Mucosa of gallbladder (tissue), 1 donor: ENCODE data around the gene TNRC18. TPM values are rescaled to one million over a fixed set of nuclear protein-coding genes. Genes with fewer than 3 reads are reported as not detected.
"Not testable (repeated sequence)": the region's sequence is repeated elsewhere in the genome, so short reads cannot be mapped to it uniquely, and the experiment has no call there.

Experiments used
- DNase-seq: peaks from one replicate; pipeline ENCODE4 v3.0.0-alpha.2; 2020; ENCODE audit warnings: low spot score
- total RNA-seq: library from RNA; stranded (reverse); gene quantifications from one replicate; pipeline ENCODE4 v1.2.1, GENCODE V29; 2021
- donor health status: DM: no; HTN: no; CAD: no.

Gene TNRC18
- total RNA-seq, 1 donor from 2014 or later = 171 TPM

GRCh38 chr7:5322621-5323410 lies 100.8 kb downstream of the TNRC18 start:
- no peak for DNase-seq

DNA sequence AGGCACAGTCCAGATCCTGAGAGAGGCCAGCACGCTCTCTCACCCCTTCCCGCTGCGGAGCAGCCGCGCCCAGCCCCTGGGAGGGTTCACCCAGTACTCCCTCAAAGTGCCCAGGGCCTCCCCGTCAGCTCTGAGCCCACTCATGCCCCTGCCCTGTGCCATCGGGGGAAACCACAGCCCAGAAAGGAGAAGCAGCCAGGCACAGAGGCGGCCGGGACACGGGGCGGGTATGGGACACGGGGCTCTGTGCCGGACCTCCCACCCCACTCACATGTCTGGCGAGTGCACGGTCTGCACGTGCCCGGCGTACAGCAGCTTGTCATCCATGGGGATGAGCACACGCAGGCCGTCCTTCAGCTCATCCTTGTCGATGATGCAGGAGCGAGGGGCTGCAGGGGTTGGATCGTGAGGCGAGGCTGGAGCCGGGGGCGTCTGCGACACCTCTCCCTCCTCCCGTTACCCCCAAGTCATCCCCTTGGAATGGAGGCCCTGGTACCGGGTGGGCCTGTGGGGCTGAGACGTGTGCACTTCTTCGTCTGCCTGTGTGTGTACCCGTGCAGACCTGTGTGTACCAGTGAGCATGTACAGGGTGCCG lies 102.7 kb downstream of the TNRC18 start:
- no peak for DNase-seq

GRCh38 chr7:5320391-5320790 lies 103.2 kb downstream of the TNRC18 start:
- no peak for DNase-seq

DNA sequence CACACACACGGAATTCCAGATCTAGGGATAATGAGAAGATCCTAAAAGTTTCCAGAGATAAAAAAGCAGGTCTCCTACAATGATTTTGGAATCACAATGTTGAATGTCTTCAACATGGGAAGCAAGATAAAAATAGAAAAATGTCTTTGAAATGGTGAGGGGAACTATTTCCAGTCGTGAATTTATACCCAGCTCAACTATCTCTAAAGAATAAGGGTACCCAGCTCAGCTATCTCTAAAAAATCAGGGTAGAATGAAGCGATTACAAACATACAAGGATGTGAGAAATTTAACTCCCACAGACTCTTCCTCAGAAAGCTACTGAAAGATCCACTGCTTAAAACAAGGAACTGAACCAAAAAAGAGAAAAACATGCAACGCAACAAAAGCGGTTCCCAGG lies 105.0 kb downstream of the TNRC18 start:
- not testable (repeated sequence) for DNase-seq

GRCh38 chr7:5315761-5316160 lies 107.9 kb downstream of the TNRC18 start:
- DNase-seq = no peak

DNA sequence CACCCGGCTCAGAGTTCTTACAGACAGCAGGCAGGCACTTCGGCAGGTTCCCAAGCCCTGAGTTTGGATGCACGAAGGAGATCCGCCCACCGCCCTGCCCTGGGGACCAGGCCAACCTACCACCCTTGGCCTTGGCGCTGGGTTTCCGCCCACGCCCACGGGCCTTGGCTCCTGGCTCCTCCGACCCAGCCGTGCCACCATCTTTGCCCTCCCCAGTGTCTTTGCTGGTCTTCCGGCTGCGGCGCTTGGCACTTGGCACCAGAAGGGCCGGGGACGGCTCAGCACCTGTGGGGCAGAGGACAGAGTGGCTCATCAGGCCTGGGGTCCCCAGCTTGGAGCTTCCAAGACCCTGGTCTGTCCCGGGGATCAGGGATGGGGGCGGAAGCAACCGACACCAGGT lies 108.8 kb downstream of the TNRC18 start:
- DNase-seq = no peak

- DNase-seq = not testable (repeated sequence)
Observed at GRCh38 chr7:5313076-5313885, 110.4 kb downstream of the TNRC18 start.

DNA sequence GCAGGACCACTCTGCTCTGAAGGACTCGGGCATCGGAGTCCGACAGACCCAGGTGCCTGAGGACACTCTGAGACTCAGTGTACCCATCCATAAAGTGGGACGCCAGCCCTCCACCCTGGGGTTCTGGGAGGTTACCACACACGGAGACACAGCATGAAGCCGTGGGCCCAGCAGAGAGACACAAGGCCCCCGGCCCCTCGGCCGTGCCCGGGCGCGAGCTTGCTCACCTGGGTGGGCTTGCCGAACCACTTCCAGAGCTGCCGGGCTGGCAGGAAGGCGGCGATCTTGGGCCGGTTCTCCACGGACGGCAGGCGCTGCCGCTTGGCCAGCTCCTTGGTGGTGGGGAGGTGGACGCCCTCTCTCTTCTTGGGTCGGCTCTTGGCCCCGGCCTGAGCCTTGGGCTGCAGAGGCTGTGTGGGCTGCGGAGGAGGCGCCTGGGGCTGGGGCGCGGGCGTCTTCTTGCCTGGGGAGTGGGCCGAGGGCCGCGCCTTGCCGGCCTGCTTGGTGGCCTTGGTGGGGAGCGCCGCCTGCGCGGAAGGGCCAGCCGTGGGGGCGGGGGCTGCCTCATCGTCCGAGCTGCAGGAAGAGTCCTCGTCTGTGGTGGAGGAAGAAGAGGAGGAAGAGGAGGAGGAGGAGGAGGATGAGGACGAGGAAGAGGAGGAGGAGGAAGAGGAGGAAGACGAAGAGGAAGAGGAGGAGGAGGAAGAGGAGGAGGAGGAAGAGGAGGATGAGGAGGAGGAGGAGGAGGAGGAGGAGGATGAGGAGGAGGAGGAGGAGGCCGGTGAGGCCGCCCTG lies 111.2 kb downstream of the TNRC18 start:
- DNase-seq = not testable (repeated sequence)

DNA sequence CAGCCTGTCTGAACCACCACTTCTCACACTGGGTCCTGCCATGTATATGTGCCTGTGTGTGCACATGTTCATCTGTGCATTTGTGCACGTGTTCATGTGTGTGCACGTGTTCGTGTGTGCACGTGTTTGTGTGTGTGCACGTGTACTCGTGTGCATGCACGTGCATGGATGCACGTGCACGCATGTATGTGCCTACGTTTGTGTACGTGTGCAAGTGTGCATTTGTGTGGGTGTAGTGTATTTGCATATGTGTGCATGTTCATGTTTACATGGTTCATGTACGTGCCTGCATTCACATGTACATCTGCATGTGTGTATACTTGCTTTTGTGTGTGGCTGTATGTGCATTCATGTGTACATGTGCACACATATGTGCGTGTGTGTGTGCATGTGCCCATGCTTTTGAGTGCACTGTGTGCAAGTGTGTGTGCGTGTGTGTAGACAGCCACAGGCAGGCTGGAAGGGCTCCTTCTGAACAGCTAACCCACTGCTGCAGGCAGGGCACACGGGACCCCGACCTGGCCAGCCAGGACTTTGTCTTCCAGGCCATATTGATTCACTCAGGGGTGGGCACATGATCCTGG lies 112.7 kb downstream of the TNRC18 start:
- DNase-seq = no peak

DNA sequence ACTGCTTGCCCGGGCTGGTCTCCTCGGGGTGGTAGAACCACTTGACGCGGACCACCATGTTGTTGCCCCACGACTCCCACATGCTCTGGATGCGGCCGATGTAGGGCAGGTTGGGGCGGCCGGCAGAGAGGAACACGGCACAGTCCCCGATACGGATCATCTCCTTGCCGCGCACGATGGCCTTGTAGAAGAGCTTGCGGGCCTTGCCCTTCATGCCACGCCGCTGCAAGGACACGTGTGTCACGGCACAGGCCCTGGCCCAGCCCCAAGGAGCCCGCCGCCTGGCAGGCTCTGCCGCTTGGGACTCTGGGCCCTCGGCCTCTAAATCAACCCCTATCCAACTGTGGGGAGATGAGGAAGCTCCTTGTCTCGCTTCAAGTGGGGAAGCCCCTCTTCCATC lies 114.5 kb downstream of the TNRC18 start:
- DNase-seq = no peak

- DNase-seq = not testable (repeated sequence)
Observed at GRCh38 chr7:5307221-5308142, 116.2 kb downstream of the TNRC18 start.

DNA sequence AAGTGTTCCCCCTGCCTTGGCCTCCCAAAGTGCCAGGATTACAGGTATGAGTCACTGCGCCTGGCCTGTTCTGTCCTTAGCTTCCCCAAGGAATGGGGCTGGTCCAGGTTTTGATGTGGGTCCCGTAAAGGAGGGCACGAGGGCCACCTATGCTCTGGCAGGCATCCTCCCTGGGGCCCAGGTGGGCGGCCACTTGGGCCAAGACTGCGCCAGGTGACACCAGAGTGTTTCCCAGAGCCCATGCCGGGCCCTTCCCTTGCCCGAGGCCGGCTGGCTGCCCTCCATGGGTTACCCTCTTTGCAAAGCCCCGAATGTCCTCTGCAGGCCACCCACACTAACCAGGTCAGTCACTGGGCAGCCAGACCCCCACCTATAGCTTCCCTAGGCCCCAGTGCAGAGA lies 118.6 kb downstream of the TNRC18 start:
- not testable (repeated sequence) for DNase-seq

- no peak for DNase-seq
Observed at GRCh38 chr7:5303591-5304505, 119.8 kb downstream of the TNRC18 start.

- no peak for DNase-seq
Observed at GRCh38 chr7:5303061-5303460, 120.6 kb downstream of the TNRC18 start.

DNA sequence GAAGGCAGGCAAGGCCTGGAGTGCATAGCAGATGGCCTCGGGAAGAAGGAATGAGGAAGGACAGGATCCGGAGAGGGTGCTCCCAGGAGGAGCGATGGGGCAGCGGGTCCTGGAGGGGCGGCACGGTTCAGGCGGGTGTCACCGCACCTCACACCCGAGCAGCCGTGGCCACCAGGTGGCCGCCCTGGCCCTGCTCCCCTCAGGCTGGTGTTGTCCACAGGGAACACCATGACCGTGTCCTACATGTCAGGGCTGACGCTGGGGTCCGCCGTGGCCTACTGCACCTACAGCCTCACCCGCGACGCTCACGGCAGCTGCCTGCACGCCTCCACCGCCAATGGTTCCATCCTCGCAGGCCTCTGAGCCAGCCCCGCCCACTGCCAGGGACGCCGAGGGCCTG lies 121.1 kb downstream of the TNRC18 start:
- no peak for DNase-seq

DNA sequence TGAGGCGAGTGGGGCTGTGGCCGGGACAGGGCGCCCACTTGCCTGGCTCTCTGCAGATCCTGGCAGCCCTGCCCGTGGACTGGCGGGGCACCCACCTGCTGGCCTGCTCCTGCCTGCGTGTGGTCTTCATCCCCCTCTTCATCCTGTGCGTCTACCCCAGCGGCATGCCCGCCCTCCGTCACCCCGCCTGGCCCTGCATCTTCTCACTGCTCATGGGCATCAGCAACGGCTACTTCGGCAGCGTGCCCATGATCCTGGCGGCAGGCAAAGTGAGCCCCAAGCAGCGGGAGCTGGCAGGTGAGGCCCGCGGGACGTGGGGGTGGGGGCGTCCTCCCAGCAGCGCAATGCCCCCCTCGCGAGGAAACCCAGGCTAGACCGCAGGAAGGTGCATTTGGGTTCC lies 123.3 kb downstream of the TNRC18 start:
- DNase-seq = no peak

DNA sequence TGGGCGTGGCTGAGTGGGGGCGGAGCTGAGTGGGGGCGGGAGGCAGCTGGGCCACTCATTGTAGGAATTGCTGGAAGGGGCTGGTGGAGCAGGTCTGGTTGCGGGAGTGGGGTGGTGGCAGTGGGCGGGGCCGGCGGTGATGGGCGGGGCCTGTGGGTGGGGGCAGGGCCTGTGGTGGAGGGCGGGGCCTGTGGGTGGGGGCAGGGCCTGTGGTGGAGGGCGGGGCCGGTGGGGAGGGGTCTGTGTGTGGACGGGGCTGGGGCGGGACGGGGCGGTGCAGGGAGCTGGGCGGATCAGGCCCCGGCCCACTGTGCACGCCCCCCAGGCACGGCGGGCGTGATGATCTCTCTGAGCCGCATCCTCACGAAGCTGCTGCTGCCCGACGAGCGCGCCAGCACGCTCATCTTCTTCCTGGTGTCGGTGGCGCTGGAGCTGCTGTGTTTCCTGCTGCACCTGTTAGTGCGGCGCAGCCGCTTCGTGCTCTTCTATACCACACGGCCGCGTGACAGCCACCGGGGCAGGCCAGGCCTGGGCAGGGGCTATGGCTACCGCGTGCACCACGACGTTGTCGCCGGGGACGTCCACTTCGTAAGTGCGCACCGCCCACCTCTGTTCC lies 126.9 kb downstream of the TNRC18 start:
- no peak for DNase-seq

GRCh38 chr7:5296015-5296610 lies 127.5 kb downstream of the TNRC18 start:
- no peak for DNase-seq
